Neural progenitor cell (in vitro differentiated cells): ENCODE data around the gene PRKAR1A.

Source experiments
- CTCF ChIP-seq: fragments of 200-600 bp; sonication (generic); IDR thresholded peaks from 2 replicates; pipeline ENCODE4 v1.5.1; 2017; ENCODE audit warnings: antibody characterized with exemption, mild to moderate bottlenecking
- EZH2 ChIP-seq: fragments of 200-600 bp; sonication (generic); IDR thresholded peaks from 2 replicates; pipeline ENCODE4 v1.6.1; 2017; ENCODE audit warnings: antibody characterized with exemption, mild to moderate bottlenecking, moderate library complexity
- EZH2phosphoT487 ChIP-seq: fragments of 200-600 bp; sonication (generic); IDR thresholded peaks from 2 replicates; pipeline ENCODE4 v1.6.1; 2017; ENCODE audit warnings: antibody characterized with exemption

- no peak for TF ChIP-seq CTCF
- no peak for TF ChIP-seq EZH2phosphoT487
- no peak for TF ChIP-seq EZH2
These were observed 968 bp upstream of the PRKAR1A start for GRCh38 chr17:68511254-68511670.
